CD8-positive, alpha-beta memory T cell (primary cell): ENCODE data around the gene WDFY2. TPM values are rescaled to one million over a fixed set of nuclear protein-coding genes. Genes with fewer than 3 reads are reported as not detected.
"Not testable (repeated sequence)": the region's sequence is repeated elsewhere in the genome, so short reads cannot be mapped to it uniquely, and the experiment has no call there.

Experiments
- CTCF ChIA-PET: fragments of 350-600 bp; sonication (Branson Sonifier 250); formaldehyde crosslinking; loops from one replicate; lab custom pipeline; 2021; ENCODE audit warnings: antibody characterized with exemption; lab: Charles Lee
- POLR2A ChIA-PET: fragments of 350-600 bp; sonication (Branson Sonifier 250); formaldehyde crosslinking; loops from one replicate; lab custom pipeline; 2021; ENCODE audit warnings: antibody characterized with exemption; lab: Charles Lee
- DNase-seq, 5 donors: peaks; one replicate each; pipeline versions ENCODE4 v3.0.0 to v3.0.0-alpha.2; 2020 to 2022; ENCODE audit warnings: mixed read lengths in 1 of 5
- H3K27ac ChIP-seq: one replicate; pipeline ENCODE4 v1.7.0; 2013; ENCODE audit warnings: low read depth, mild to moderate bottlenecking, low read length, moderate library complexity
- H3K27me3 ChIP-seq: 2 replicates; pipeline ENCODE4 v1.7.0; 2013; ENCODE audit warnings: low read length, mild to moderate bottlenecking; ENCODE audit not compliant: insufficient read depth, poor library complexity, severe bottlenecking
- H3K36me3 ChIP-seq: 2 replicates; pipeline ENCODE4 v1.7.0; 2013; ENCODE audit warnings: mild to moderate bottlenecking, low read length, moderate library complexity; ENCODE audit not compliant: insufficient read depth
- H3K4me1 ChIP-seq: 2 replicates; pipeline ENCODE4 v1.7.0; 2013; ENCODE audit warnings: mild to moderate bottlenecking, low read length, moderate library complexity; ENCODE audit not compliant: insufficient read depth
- H3K4me3 ChIP-seq: 2 replicates; pipeline ENCODE4 v1.7.0; 2013; ENCODE audit warnings: mild to moderate bottlenecking, low read length
- H3K9me3 ChIP-seq: 2 replicates; pipeline ENCODE4 v1.7.0; 2013; ENCODE audit warnings: mild to moderate bottlenecking, low read length
- H3K27ac Mint-ChIP-seq, 8 donors: one replicate each; pipeline ENCODE4 v1.8.0; 2020 to 2021; ENCODE audit warnings: mixed read lengths in 8 of 8, mild to moderate bottlenecking in 6 of 8, inconsistent platforms in 3 of 8, moderate library complexity in 3 of 8
- H3K27me3 Mint-ChIP-seq, 2 donors: one replicate each; pipeline ENCODE4 v1.8.0; 2020 to 2021; ENCODE audit warnings: mixed read lengths in 2 of 2, mild to moderate bottlenecking in 1 of 2, moderate library complexity in 1 of 2
- H3K36me3 Mint-ChIP-seq, 3 donors: one replicate each; pipeline ENCODE4 v1.8.0; 2020 to 2021; ENCODE audit warnings: mixed read lengths in 3 of 3, inconsistent platforms in 1 of 3, mild to moderate bottlenecking in 1 of 3
- H3K4me1 Mint-ChIP-seq, 3 donors: one replicate each; pipeline ENCODE4 v1.8.0; 2020 to 2021; ENCODE audit warnings: mixed read lengths in 3 of 3, inconsistent platforms in 1 of 3, mild to moderate bottlenecking in 1 of 3
- H3K4me3 Mint-ChIP-seq, 7 donors: one replicate each; pipeline ENCODE4 v1.8.0; 2020 to 2021; ENCODE audit warnings: mixed read lengths in 7 of 7, mild to moderate bottlenecking in 6 of 7, moderate library complexity in 4 of 7, inconsistent platforms in 2 of 7
- H3K9me3 Mint-ChIP-seq, 5 donors: one replicate each; pipeline ENCODE4 v1.8.0; 2020 to 2022; ENCODE audit warnings: mixed read lengths in 5 of 5, mild to moderate bottlenecking in 3 of 5, moderate library complexity in 2 of 5, inconsistent platforms in 1 of 5
- polyA plus RNA-seq: library from polyadenylated mRNA; unstranded; fragments of 300-500 nt; fragmentation: Illumina TruSeq; gene quantifications from one replicate; pipeline ENCODE4 v1.2.3, GENCODE V29; 2021
- total RNA-seq, 2 experiments: library from RNA; stranded (reverse); gene quantifications; one replicate each; pipeline ENCODE4 v1.2.3, GENCODE V29; 2021

The WDFY2 gene
- 1 to 10 TPM; 6.1 to 7.1 TPM for total RNA-seq
- polyA plus RNA-seq, result 3.9 TPM

GRCh38 chr13:51583875-51584730, at the start of gene WDFY2:
WDFY2 (plus strand) TSS chr13:51584462; CDS start chr13:51584688, 226 bp downstream.
- POLR2A ChIA-PET, result interaction anchor here (1.9 to 3.8 kb wide), 2 partner anchors 131 to 219 kb away, joined by 4 to 43 read pairs; partner anchors contain the start of gene INTS6
- H3K9me3 ChIP-seq, result no peaks in the 10 kb centered on the region
- peak; percentile 99 to 100 (median 99) for DNase-seq
- no peaks in the 10 kb centered on the region for H3K27me3 Mint-ChIP-seq
- H3K36me3 ChIP-seq, result no peaks in the 10 kb centered on the region
- peak within 1 kb of the TSS; percentile 84 for H3K27ac ChIP-seq
- peaks cover 0 to 7% (median 0%) of the 10 kb centered on the region in 3 donors for H3K36me3 Mint-ChIP-seq
- peak within 1 kb of the TSS; percentile 94 for H3K4me3 ChIP-seq
- CTCF ChIA-PET, result interaction anchor here (1.1 to 1.9 kb wide), 3 partner anchors 130 to 139 kb away, joined by 4 to 7 read pairs (median 6); partner anchors contain the start of gene INTS6
- peaks cover 25% of the 10 kb centered on the region for H3K4me1 ChIP-seq
- H3K4me3 Mint-ChIP-seq, result peak within 1 kb of the TSS; percentile 98 to 100 (median 99)
- H3K27ac Mint-ChIP-seq, result peak within 1 kb of the TSS; percentile 95 to 100 (median 99)
- H3K9me3 Mint-ChIP-seq, result no peaks in the 10 kb centered on the region
- peaks cover 32 to 37% (median 36%) of the 10 kb centered on the region in 3 donors for H3K4me1 Mint-ChIP-seq
- H3K27me3 ChIP-seq, result no peaks in the 10 kb centered on the region

- Histone ChIP-seq H3K4me3 (no peak overlapping the region), H3K4me1 (peaks cover 15% of the 10 kb centered on the region), H3K27me3 (no peaks in the 10 kb centered on the region), H3K27ac (no peak overlapping the region), H3K9me3 (no peaks in the 10 kb centered on the region), H3K36me3 (no peaks in the 10 kb centered on the region)
- Mint-ChIP-seq H3K9me3 (no peaks in the 10 kb centered on the region), H3K27me3 (peaks cover 0 to 3% of the 10 kb centered on the region in 2 donors), H3K27ac (peak overlapping the region in 2 of 8 donors; percentile 32 to 40), H3K4me3 (no peak overlapping the region), H3K4me1 (peaks cover 15 to 16% (median 15%) of the 10 kb centered on the region in 3 donors), H3K36me3 (peaks cover 0 to 3% (median 0%) of the 10 kb centered on the region in 3 donors)
- ChIA-PET POLR2A (no interaction called here), CTCF (no interaction called here)
- no peak for DNase-seq
These were observed 45.6 kb upstream of the WDFY2 start for GRCh38 chr13:51538591-51539179.

GRCh38 chr13:51539887-51540286, 44.4 kb upstream of the WDFY2 start:
- no peak overlapping the region for H3K4me3 ChIP-seq
- Mint-ChIP-seq H3K36me3 (no peaks in the 10 kb centered on the region), H3K9me3 (no peaks in the 10 kb centered on the region), H3K27me3 (peaks cover 0 to 3% of the 10 kb centered on the region in 2 donors), H3K4me1 (peaks cover 3 to 4% (median 3%) of the 10 kb centered on the region in 3 donors), H3K27ac (peak overlapping the region in 1 of 8 donors; percentile 19), H3K4me3 (no peak overlapping the region)
- no peaks in the 10 kb centered on the region for H3K36me3 ChIP-seq
- ChIA-PET POLR2A (no interaction called here), CTCF (no interaction called here)
- H3K9me3 ChIP-seq, result no peaks in the 10 kb centered on the region
- DNase-seq, result no peak
- no peak overlapping the region for H3K27ac ChIP-seq
- no peaks in the 10 kb centered on the region for H3K27me3 ChIP-seq
- peaks cover 3% of the 10 kb centered on the region for H3K4me1 ChIP-seq

GRCh38 chr13:51541037-51541436, 43.2 kb upstream of the WDFY2 start:
- POLR2A ChIA-PET, result no interaction called here
- peaks cover 0 to 4% (median 0%) of the 10 kb centered on the region in 3 donors for H3K36me3 Mint-ChIP-seq
- H3K4me3 ChIP-seq, result no peak overlapping the region
- no peaks in the 10 kb centered on the region for H3K27me3 ChIP-seq
- no peaks in the 10 kb centered on the region for H3K36me3 ChIP-seq
- H3K27me3 Mint-ChIP-seq, result peaks cover 0 to 6% of the 10 kb centered on the region in 2 donors
- H3K4me1 Mint-ChIP-seq, result no peaks in the 10 kb centered on the region
- CTCF ChIA-PET, result no interaction called here
- no peak for DNase-seq
- H3K4me3 Mint-ChIP-seq, result no peak overlapping the region
- no peaks in the 10 kb centered on the region for H3K9me3 ChIP-seq
- peak overlapping the region in 1 of 8 donors; percentile 1 for H3K27ac Mint-ChIP-seq
- no peaks in the 10 kb centered on the region for H3K4me1 ChIP-seq
- H3K9me3 Mint-ChIP-seq, result no peaks in the 10 kb centered on the region
- no peak overlapping the region for H3K27ac ChIP-seq

GRCh38 chr13:51541809-51542258, 42.4 kb upstream of the WDFY2 start:
- CTCF ChIA-PET, result no interaction called here
- H3K9me3 ChIP-seq, result no peaks in the 10 kb centered on the region
- H3K36me3 ChIP-seq, result no peaks in the 10 kb centered on the region
- H3K36me3 Mint-ChIP-seq, result peaks cover 0 to 9% (median 0%) of the 10 kb centered on the region in 3 donors
- H3K27me3 Mint-ChIP-seq, result peaks cover 0 to 6% of the 10 kb centered on the region in 2 donors
- no peaks in the 10 kb centered on the region for H3K4me1 ChIP-seq
- POLR2A ChIA-PET, result no interaction called here
- no peaks in the 10 kb centered on the region for H3K27me3 ChIP-seq
- no peak for DNase-seq
- H3K9me3 Mint-ChIP-seq, result no peaks in the 10 kb centered on the region
- no peak overlapping the region for H3K4me3 ChIP-seq
- H3K4me3 Mint-ChIP-seq, result no peak overlapping the region
- no peaks in the 10 kb centered on the region for H3K4me1 Mint-ChIP-seq
- no peak overlapping the region for H3K27ac ChIP-seq
- no peak overlapping the region for H3K27ac Mint-ChIP-seq

- no peak overlapping the region for H3K4me3 Mint-ChIP-seq
- Histone ChIP-seq H3K4me1 (no peaks in the 10 kb centered on the region), H3K36me3 (no peaks in the 10 kb centered on the region), H3K9me3 (no peaks in the 10 kb centered on the region), H3K27ac (no peak overlapping the region), H3K4me3 (no peak overlapping the region), H3K27me3 (no peaks in the 10 kb centered on the region)
- ChIA-PET POLR2A (no interaction called here), CTCF (no interaction called here)
- no peaks in the 10 kb centered on the region for H3K4me1 Mint-ChIP-seq
- H3K27ac Mint-ChIP-seq, result no peak overlapping the region
- no peak for DNase-seq
- no peaks in the 10 kb centered on the region for H3K9me3 Mint-ChIP-seq
- H3K36me3 Mint-ChIP-seq, result peaks cover 0 to 9% (median 0%) of the 10 kb centered on the region in 3 donors
- peaks cover 0 to 6% of the 10 kb centered on the region in 2 donors for H3K27me3 Mint-ChIP-seq
These were observed 41.7 kb upstream of the WDFY2 start for GRCh38 chr13:51542346-51543242.

- H3K36me3 Mint-ChIP-seq, H3K36me3 ChIP-seq, H3K27me3 Mint-ChIP-seq, H3K27ac ChIP-seq, H3K9me3 ChIP-seq, H3K9me3 Mint-ChIP-seq, H3K4me3 Mint-ChIP-seq, H3K27ac Mint-ChIP-seq, H3K4me1 Mint-ChIP-seq, H3K4me3 ChIP-seq, CTCF ChIA-PET, POLR2A ChIA-PET, H3K27me3 ChIP-seq, DNase-seq, H3K4me1 ChIP-seq: not testable (repeated sequence)
These were observed 38.8 kb upstream of the WDFY2 start for GRCh38 chr13:51545446-51545845.
